ENCODE results near the gene CORO7. TPM values are rescaled to one million over a fixed set of nuclear protein-coding genes. Genes with fewer than 3 reads are reported as not detected.
A peak's percentile ranks its signal among the peaks of the same experiment; 100 is the strongest.

The CORO7 gene
- total and polyA plus RNA-seq, 9 of the 15 experiments (the other 6 are each of a cell fraction or from before 2014, with no cell fraction given) = 0.45 to 77.2 (median 18.7) TPM

DNA sequence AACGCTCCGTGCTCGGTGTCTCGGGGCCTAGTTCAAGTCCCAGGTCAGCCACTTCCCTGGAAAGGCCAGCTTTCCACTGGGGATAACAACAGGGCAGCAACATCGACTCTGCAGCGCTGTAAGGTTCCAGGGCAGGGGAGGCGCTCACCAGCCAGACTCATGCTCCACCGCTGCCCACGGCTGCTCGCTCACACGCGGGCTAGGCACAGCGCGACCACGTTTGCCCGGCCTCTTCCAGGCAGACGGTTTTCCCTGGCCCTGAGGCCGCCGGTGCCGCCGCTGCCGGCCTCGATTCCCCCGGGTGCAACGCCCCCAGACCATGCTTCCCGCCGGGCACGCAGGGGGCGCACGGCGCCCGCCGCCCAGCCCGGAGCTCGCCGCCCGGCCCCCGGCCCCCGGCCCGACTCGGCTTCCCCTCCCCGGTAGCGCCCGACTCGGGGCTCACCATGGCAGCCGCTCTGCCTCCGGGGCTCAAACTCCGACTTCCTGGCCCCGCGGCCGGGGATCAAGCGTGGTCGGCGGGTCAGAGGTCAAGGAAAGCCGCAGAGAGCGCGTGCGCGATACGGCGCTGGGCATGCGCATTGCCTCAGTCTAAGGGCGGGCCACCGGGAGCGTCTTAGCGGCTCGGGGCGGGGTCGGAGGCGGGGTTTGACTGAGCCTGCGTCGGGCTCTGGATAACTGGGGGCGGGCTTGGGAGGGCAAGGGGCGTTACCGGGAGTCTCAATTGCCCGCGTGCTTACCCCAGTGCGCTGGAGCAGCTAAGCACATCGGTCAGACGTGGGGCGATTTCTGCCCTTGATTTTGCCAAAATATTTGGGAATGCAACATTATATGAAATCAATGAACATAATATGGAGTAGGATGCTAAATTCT lies 65.4 kb downstream of the CORO7 start, which contains the start of gene PAM16 (continued):
- TF ChIP-seq MNT (conservative IDR thresholded peaks at IDR 0.05) (peak; percentile 47 to 69), NR4A1 (CRISPR knock-in tag; IDR thresholded peaks at IDR 0.05) (no peak), NR4A1 (tag; IDR thresholded peaks at IDR 0.05) (0 out of 2 replicates have a peak, but pooled peaks have one; percentile 32), GTF2E2 (tag; IDR thresholded peaks at IDR 0.05) (no peak), IRF1 (CRISPR knock-in tag; IDR thresholded peaks at IDR 0.05; ENCODE audit: borderline replicate concordance) (no peak), ZNF212 (CRISPR knock-in tag; IDR thresholded peaks at IDR 0.05) (no peak), NFIC (IDR thresholded peaks at IDR 0.05) (no peak), NCOA2 (IDR thresholded peaks at IDR 0.05; ENCODE audit: partially characterized antibody in 2 of 2) (no peak), ZBTB43 (CRISPR knock-in tag; IDR thresholded peaks at IDR 0.05) (0 out of 2 replicates have a peak, but pooled peaks have one; percentile 36), SMARCE1 (IDR thresholded peaks at IDR 0.05) (no peak), ZBTB17 (CRISPR knock-in tag; IDR thresholded peaks at IDR 0.05) (no peak), HES1 (IDR thresholded peaks at IDR 0.05; ENCODE audit: low read depth) (no peak), TEAD2 (tag; IDR thresholded peaks at IDR 0.05) (no peak), ELF2 (CRISPR knock-in tag; IDR thresholded peaks at IDR 0.05) (no peak), FUS (optimal IDR thresholded peaks at IDR 0.05; ENCODE audit: low read depth, low read length) (no peak), ZNF780A (CRISPR knock-in tag; IDR thresholded peaks at IDR 0.05) (no peak)
- TF ChIP-seq, protein P1, sequence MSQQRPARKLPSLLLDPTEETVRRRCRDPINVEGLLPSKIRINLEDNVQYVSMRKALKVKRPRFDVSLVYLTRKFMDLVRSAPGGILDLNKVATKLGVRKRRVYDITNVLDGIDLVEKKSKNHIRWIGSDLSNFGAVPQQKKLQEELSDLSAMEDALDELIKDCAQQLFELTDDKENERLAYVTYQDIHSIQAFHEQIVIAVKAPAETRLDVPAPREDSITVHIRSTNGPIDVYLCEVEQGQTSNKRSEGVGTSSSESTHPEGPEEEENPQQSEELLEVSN (IDR thresholded peaks at IDR 0.05; ENCODE audit: borderline replicate concordance in 1 of 2, extremely low read depth in 1 of 2, insufficient read depth in 1 of 2, insufficient read length in 1 of 2, low read depth in 1 of 2, low read length in 1 of 2, poor library complexity in 1 of 2, severe bottlenecking in 1 of 2) = peak in 1 of 2 experiments; percentile 89
- TF ChIP-seq, protein P2, sequence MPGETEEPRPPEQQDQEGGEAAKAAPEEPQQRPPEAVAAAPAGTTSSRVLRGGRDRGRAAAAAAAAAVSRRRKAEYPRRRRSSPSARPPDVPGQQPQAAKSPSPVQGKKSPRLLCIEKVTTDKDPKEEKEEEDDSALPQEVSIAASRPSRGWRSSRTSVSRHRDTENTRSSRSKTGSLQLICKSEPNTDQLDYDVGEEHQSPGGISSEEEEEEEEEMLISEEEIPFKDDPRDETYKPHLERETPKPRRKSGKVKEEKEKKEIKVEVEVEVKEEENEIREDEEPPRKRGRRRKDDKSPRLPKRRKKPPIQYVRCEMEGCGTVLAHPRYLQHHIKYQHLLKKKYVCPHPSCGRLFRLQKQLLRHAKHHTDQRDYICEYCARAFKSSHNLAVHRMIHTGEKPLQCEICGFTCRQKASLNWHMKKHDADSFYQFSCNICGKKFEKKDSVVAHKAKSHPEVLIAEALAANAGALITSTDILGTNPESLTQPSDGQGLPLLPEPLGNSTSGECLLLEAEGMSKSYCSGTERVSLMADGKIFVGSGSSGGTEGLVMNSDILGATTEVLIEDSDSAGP (CRISPR knock-in tag; IDR thresholded peaks at IDR 0.05) = no peak
- TF ChIP-seq, protein P3, sequence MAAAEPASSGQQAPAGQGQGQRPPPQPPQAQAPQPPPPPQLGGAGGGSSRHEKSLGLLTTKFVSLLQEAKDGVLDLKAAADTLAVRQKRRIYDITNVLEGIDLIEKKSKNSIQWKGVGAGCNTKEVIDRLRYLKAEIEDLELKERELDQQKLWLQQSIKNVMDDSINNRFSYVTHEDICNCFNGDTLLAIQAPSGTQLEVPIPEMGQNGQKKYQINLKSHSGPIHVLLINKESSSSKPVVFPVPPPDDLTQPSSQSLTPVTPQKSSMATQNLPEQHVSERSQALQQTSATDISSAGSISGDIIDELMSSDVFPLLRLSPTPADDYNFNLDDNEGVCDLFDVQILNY (CRISPR knock-in tag; IDR thresholded peaks at IDR 0.05) = no peak

All from K562 (cell line).